A375 (cell line): Measurements from ENCODE around the gene SSUH2. TPM values are rescaled to one million over a fixed set of nuclear protein-coding genes. Genes with fewer than 3 reads are reported as not detected.

Experiments used
- total RNA-seq: library from RNA; depleted of rRNA; stranded (reverse); fragments of >200 nt; shearing (Covaris generic); gene quantifications from 2 replicates; pipeline ENCODE4 v1.2.3, GENCODE V29; 2014; rRNA removed

The SSUH2 gene
- 9.6 and 10.6 TPM in 2 replicates for total RNA-seq

GRCh38 chr3:8644748-8645390, at the start of gene SSUH2:
Gene SSUH2 (minus strand): TSS chr3:8644798. CDS start chr3:8644758, 40 bp downstream.

Other genes with a start within 250 kb of the SSUH2 start
- gene LMCD1, start 143.0 kb downstream of the SSUH2 start, total RNA-seq = 41.4 and 51.2 TPM in 2 replicates
- not detected in 2 replicates for gene CAV3, start 89.0 kb upstream of the SSUH2 start, total RNA-seq
- gene OXTR, start 124.8 kb upstream of the SSUH2 start, total RNA-seq = 1.1 and 1.2 TPM in 2 replicates